ENCODE measurements around the gene NFRKB. TPM values are rescaled to one million over a fixed set of nuclear protein-coding genes. Genes with fewer than 3 reads are reported as not detected.

The NFRKB gene
- total RNA-seq, 1 donor from 2014 or later: 56.9 TPM

GRCh38 chr11:129918361-129918760, 23.0 kb upstream of the NFRKB start:
- Mint-ChIP-seq H3K9me3 (no peaks in the 10 kb centered on the region), H3K36me3 (ENCODE audit: low read depth) (no peaks in the 10 kb centered on the region), H3K27me3 (ENCODE audit: low read depth) (no peaks in the 10 kb centered on the region), H3K27ac (ENCODE audit: unreplicated experiment) (no peak overlapping the region), H3K4me3 (no peak overlapping the region), H3K4me1 (peaks cover 2% of the 10 kb centered on the region)
- no peak for TF ChIP-seq CTCF (conservative IDR thresholded peaks at IDR 0.05)
- no peak for DNase-seq (ENCODE audit: low read depth, low spot score)

- no peaks in the 10 kb centered on the region for H3K36me3 Mint-ChIP-seq (ENCODE audit: low read depth)
- no peak overlapping the region for H3K4me3 Mint-ChIP-seq
- H3K27me3 Mint-ChIP-seq (ENCODE audit: low read depth): no peaks in the 10 kb centered on the region
- H3K9me3 Mint-ChIP-seq: no peaks in the 10 kb centered on the region
- no peak for DNase-seq (ENCODE audit: low read depth, low spot score)
- no peaks in the 10 kb centered on the region for H3K4me1 Mint-ChIP-seq
- H3K27ac Mint-ChIP-seq (ENCODE audit: unreplicated experiment): no peak overlapping the region
- TF ChIP-seq CTCF (conservative IDR thresholded peaks at IDR 0.05): no peak
These were observed 21.9 kb upstream of the NFRKB start for GRCh38 chr11:129917231-129917630.

GRCh38 chr11:129911298-129911697, 15.9 kb upstream of the NFRKB start:
- Mint-ChIP-seq H3K9me3 (no peaks in the 10 kb centered on the region), H3K27me3 (ENCODE audit: low read depth) (no peaks in the 10 kb centered on the region), H3K4me1 (no peaks in the 10 kb centered on the region), H3K27ac (ENCODE audit: unreplicated experiment) (no peak overlapping the region), H3K36me3 (ENCODE audit: low read depth) (peaks cover 9% of the 10 kb centered on the region), H3K4me3 (no peak overlapping the region)
- DNase-seq (ENCODE audit: low read depth, low spot score): no peak
- no peak for TF ChIP-seq CTCF (conservative IDR thresholded peaks at IDR 0.05)

- DNase-seq (ENCODE audit: low read depth, low spot score): no peak
These were observed 15.0 kb upstream of the NFRKB start for GRCh38 chr11:129910360-129910759.

GRCh38 chr11:129905402-129905801, 10.0 kb upstream of the NFRKB start:
- no peak for DNase-seq (ENCODE audit: low read depth, low spot score)
- no peak for TF ChIP-seq CTCF (conservative IDR thresholded peaks at IDR 0.05)
- H3K4me1 Mint-ChIP-seq: no peaks in the 10 kb centered on the region
- H3K4me3 Mint-ChIP-seq: no peak overlapping the region
- peaks cover 18% of the 10 kb centered on the region for H3K36me3 Mint-ChIP-seq (ENCODE audit: low read depth)
- H3K9me3 Mint-ChIP-seq: no peaks in the 10 kb centered on the region
- no peak overlapping the region for H3K27ac Mint-ChIP-seq (ENCODE audit: unreplicated experiment)
- H3K27me3 Mint-ChIP-seq (ENCODE audit: low read depth): no peaks in the 10 kb centered on the region

More at GRCh38 chr11:129910360-129910759, 15.0 kb upstream of the NFRKB start:
- Mint-ChIP-seq H3K27ac (ENCODE audit: unreplicated experiment) (no peak overlapping the region), H3K27me3 (ENCODE audit: low read depth) (no peaks in the 10 kb centered on the region), H3K36me3 (ENCODE audit: low read depth) (peaks cover 9% of the 10 kb centered on the region), H3K4me3 (no peak overlapping the region), H3K4me1 (no peaks in the 10 kb centered on the region), H3K9me3 (no peaks in the 10 kb centered on the region)
- TF ChIP-seq CTCF (conservative IDR thresholded peaks at IDR 0.05): no peak

- H3K4me3 Mint-ChIP-seq: peak overlapping the region; percentile 94
- peaks cover 26% of the 10 kb centered on the region for H3K4me1 Mint-ChIP-seq
- H3K27ac Mint-ChIP-seq (ENCODE audit: unreplicated experiment): no peak overlapping the region
- peaks cover 11% of the 10 kb centered on the region for H3K36me3 Mint-ChIP-seq (ENCODE audit: low read depth)
- no peak for TF ChIP-seq CTCF (conservative IDR thresholded peaks at IDR 0.05)
- DNase-seq (ENCODE audit: low read depth, low spot score): no peak
- no peaks in the 10 kb centered on the region for H3K27me3 Mint-ChIP-seq (ENCODE audit: low read depth)
- H3K9me3 Mint-ChIP-seq: no peaks in the 10 kb centered on the region
These were observed 684 bp upstream of the NFRKB start for GRCh38 chr11:129896062-129896461.
